Endothelial cell of umbilical vein (primary cell): ENCODE measurements around the gene KDM6B. TPM values are rescaled to one million over a fixed set of nuclear protein-coding genes. Genes with fewer than 3 reads are reported as not detected.

ENCODE experiments used
- BruUV-seq: library from RNA; stranded (reverse); fragments of 400-500 nt; replicated peaks from 2 replicates; lab custom pipeline; 2021; lab: Mats Ljungman, UMichigan
- CTCF ChIA-PET: fragments of 300-600, 350-600 bp; sonication (Branson Sonifier 250); formaldehyde crosslinking; loops from one replicate; lab custom pipeline; 2021; ENCODE audit warnings: antibody characterized with exemption, inconsistent platforms; lab: Charles Lee
- POLR2A ChIA-PET: fragments of 300-600, 350-600 bp; sonication (Branson Sonifier 250); formaldehyde crosslinking; loops from one replicate; lab custom pipeline; 2021; ENCODE audit warnings: antibody characterized with exemption, inconsistent platforms; lab: Charles Lee
- DNase-seq: peaks from one replicate; pipeline ENCODE4 v3.0.0-alpha.2; 2011; ENCODE audit warnings: low read depth, low spot score
- FAIRE-seq: peaks from 2 replicates; lab custom pipeline; 2011; peaks lifted over from hg19 to GRCh38; lab: Jason Lieb, UNC
- H2AFZ ChIP-seq: 2 replicates; pipeline ENCODE4 v1.6.0; 2012; ENCODE audit warnings: low read depth, low read length, control low read depth, inconsistent platforms
- H3K27ac ChIP-seq: 2 replicates; pipeline ENCODE4 v1.5.1; 2011; ENCODE audit warnings: low read depth, mild to moderate bottlenecking, control low read depth, low read length, moderate library complexity; ENCODE audit not compliant: insufficient read depth
- H3K27me3 ChIP-seq, 2 experiments: 2 replicates each; pipeline versions ENCODE4 v1.6.0 to v1.6.1; 2011; ENCODE audit warnings: low read length in 2 of 2, mixed read lengths in 1 of 2; ENCODE audit not compliant: control insufficient read depth in 2 of 2, insufficient read depth in 2 of 2
- H3K36me3 ChIP-seq, 2 experiments: 2 replicates in 1 of 2; 3 replicates in 1 of 2; pipeline ENCODE4 v1.5.1; 2011; ENCODE audit warnings: low read length in 2 of 2, mild to moderate bottlenecking in 1 of 2, moderate library complexity in 1 of 2; ENCODE audit not compliant: control insufficient read depth in 2 of 2, insufficient read depth in 2 of 2; ENCODE audit errors: extremely low read depth in 1 of 2
- H3K4me1 ChIP-seq: 3 replicates; pipeline ENCODE4 v1.5.1; 2011; ENCODE audit warnings: mild to moderate bottlenecking, low read length; ENCODE audit not compliant: control insufficient read depth, insufficient read depth; ENCODE audit errors: extremely low read depth
- H3K4me2 ChIP-seq: 2 replicates; pipeline ENCODE4 v1.6.1; 2011; ENCODE audit warnings: low read length, control low read depth, mixed read lengths; ENCODE audit not compliant: insufficient read depth
- H3K4me3 ChIP-seq, 3 experiments: fragments of 200-600 bp in 1 of 3; sonication (generic), shearing (Covaris generic) in 1 of 3; replicated peaks in 1 of 3; 2 replicates each; pipeline ENCODE4 v1.5.1; 2011 to 2016; ENCODE audit warnings: control low read depth in 3 of 3, low read length in 3 of 3, mild to moderate bottlenecking in 2 of 3, inconsistent platforms in 1 of 3, low read depth in 1 of 3, moderate library complexity in 1 of 3; ENCODE audit not compliant: insufficient read depth in 1 of 3
- H3K79me2 ChIP-seq: 2 replicates; pipeline ENCODE4 v1.6.0; 2012; ENCODE audit warnings: low read length, inconsistent platforms; ENCODE audit not compliant: control insufficient read depth, insufficient read depth
- H3K9ac ChIP-seq: replicated peaks from 2 replicates; pipeline ENCODE3; 2011; ENCODE audit warnings: low read length, control low read depth; ENCODE audit not compliant: insufficient read depth; ENCODE audit errors: extremely low read depth
- H3K9me1 ChIP-seq: replicated peaks from 3 replicates; pipeline ENCODE4 v1.6.0; 2011; ENCODE audit warnings: mild to moderate bottlenecking, low read length; ENCODE audit not compliant: control insufficient read depth, insufficient read depth; ENCODE audit errors: extremely low read depth
- H3K9me3 ChIP-seq: replicated peaks from 2 replicates; pipeline ENCODE4 v1.5.1; 2012; ENCODE audit warnings: low read length, inconsistent platforms; ENCODE audit not compliant: control insufficient read depth, insufficient read depth
- H4K20me1 ChIP-seq: replicated peaks from 2 replicates; pipeline ENCODE3; 2011; ENCODE audit warnings: mild to moderate bottlenecking, low read length; ENCODE audit not compliant: control insufficient read depth, insufficient read depth; ENCODE audit errors: extremely low read depth
- EZH2 ChIP-seq: IDR thresholded peaks from 2 replicates; pipeline ENCODE4 v1.6.1; 2012; ENCODE audit warnings: borderline replicate concordance, low read depth, mild to moderate bottlenecking, moderate library complexity, low read length, inconsistent platforms; ENCODE audit not compliant: severe bottlenecking
- FOS ChIP-seq: IDR thresholded peaks from 2 replicates; pipeline ENCODE4 v1.6.1; 2011; ENCODE audit warnings: mild to moderate bottlenecking, low read length, moderate library complexity, borderline replicate concordance; ENCODE audit not compliant: insufficient read depth
- GATA2 ChIP-seq: IDR thresholded peaks from 2 replicates; pipeline ENCODE4 v1.7.0; 2011; ENCODE audit warnings: low read depth, mild to moderate bottlenecking, moderate library complexity, mixed read lengths, low read length; ENCODE audit not compliant: insufficient read length, insufficient read depth
- JUN ChIP-seq: IDR thresholded peaks from 2 replicates; pipeline ENCODE4 v1.6.1; 2011; ENCODE audit warnings: borderline replicate concordance, low read depth; ENCODE audit not compliant: insufficient read length, insufficient read depth
- POLR2A ChIP-seq: IDR thresholded peaks from 2 replicates; pipeline ENCODE4 v1.6.1; 2012; ENCODE audit warnings: low read depth, mild to moderate bottlenecking, control low read depth, low read length
- POLR2AphosphoS5 ChIP-seq: IDR thresholded peaks from 2 replicates; pipeline ENCODE4 v1.6.1; 2012; ENCODE audit warnings: low read depth, mild to moderate bottlenecking, control low read depth, low read length, moderate library complexity; ENCODE audit not compliant: insufficient read depth
- dilution Hi-C: fragments of 300-500 bp; cut with MboI; formaldehyde crosslinking; loops from one replicate; pipeline ENCODE4 v1.15.0; 2019; ENCODE audit warnings: low sequenced_read_pairs; ENCODE audit not compliant: extremely low pct_ligation_motif_present
- intact Hi-C: fragments of 100-400 bp; cut with micrococcal nuclease; formaldehyde crosslinking; loops from one replicate; pipeline ENCODE4 v1.10.0; 2022
- polyA plus RNA-seq, 4 experiments: library from polyadenylated mRNA; depleted of rRNA in 3 of 4; stranded (reverse) in 3 of 4; unstranded in 1 of 4; fragments of >200 nt; gene quantifications; 2 replicates each; pipeline versions ENCODE4 v1.2.1 to v1.2.3, GENCODE V29; 2011 to 2012; ENCODE audit warnings: missing spikeins in 1 of 4
- total RNA-seq: library from RNA; stranded (reverse); gene quantifications from 2 replicates; pipeline ENCODE4 v1.2.3, GENCODE V29; 2021
- TF ChIP-seq, protein P1 (sequence below), 2 donors: IDR thresholded peaks; 1 replicate in 1 of 2; 2 replicates in 1 of 2; pipeline ENCODE4 v1.5.1; 2011; ENCODE audit warnings: low read length in 2 of 2, mild to moderate bottlenecking in 2 of 2, moderate library complexity in 2 of 2, control low read depth in 1 of 2, inconsistent platforms in 1 of 2, low read depth in 1 of 2; ENCODE audit not compliant: insufficient read depth in 1 of 2; ENCODE audit errors: extremely low read depth in 1 of 2

Gene KDM6B
- total and polyA plus RNA-seq, 2 donors (not counting 3 experiments of a cell fraction or from before 2014, with no cell fraction given), result 1.8 to 17.8 TPM

DNA sequence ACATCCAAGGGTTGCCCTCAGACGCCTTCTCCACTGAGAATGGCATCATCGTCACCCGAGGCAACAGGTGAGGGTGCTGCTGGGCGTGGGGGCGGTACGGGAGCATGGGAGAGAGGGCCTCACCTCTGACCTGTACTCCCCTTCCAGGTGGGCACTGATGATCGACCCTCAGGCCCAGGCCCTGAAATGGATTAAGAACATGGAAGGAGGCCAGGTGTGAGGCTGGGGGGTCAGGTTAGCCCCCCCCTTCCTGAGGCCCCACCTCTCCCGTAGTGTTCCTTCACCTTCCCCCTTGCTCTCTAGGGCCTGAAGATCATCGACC lies 16.4 kb upstream of the KDM6B start:
- no peak for TF ChIP-seq POLR2A
- TF ChIP-seq EZH2, result no peak
- TF ChIP-seq, protein P1, sequence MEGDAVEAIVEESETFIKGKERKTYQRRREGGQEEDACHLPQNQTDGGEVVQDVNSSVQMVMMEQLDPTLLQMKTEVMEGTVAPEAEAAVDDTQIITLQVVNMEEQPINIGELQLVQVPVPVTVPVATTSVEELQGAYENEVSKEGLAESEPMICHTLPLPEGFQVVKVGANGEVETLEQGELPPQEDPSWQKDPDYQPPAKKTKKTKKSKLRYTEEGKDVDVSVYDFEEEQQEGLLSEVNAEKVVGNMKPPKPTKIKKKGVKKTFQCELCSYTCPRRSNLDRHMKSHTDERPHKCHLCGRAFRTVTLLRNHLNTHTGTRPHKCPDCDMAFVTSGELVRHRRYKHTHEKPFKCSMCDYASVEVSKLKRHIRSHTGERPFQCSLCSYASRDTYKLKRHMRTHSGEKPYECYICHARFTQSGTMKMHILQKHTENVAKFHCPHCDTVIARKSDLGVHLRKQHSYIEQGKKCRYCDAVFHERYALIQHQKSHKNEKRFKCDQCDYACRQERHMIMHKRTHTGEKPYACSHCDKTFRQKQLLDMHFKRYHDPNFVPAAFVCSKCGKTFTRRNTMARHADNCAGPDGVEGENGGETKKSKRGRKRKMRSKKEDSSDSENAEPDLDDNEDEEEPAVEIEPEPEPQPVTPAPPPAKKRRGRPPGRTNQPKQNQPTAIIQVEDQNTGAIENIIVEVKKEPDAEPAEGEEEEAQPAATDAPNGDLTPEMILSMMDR (IDR thresholded peaks at IDR 0.05; ENCODE audit: extremely low read depth in 1 of 2, insufficient read depth in 1 of 2, low read depth in 1 of 2, low read length in 2 of 2), result no peak
- no peak for TF ChIP-seq FOS
- TF ChIP-seq JUN, result no peak
- no peak for TF ChIP-seq POLR2AphosphoS5
- TF ChIP-seq GATA2, result no peak
- peaks cover 9 to 13% of the 10 kb centered on the region in 2 experiments for H3K27me3 ChIP-seq
- H3K9me1 ChIP-seq, result no peaks in the 10 kb centered on the region
- H3K4me2 ChIP-seq, result no peak overlapping the region
- H3K36me3 ChIP-seq, result no peaks in the 10 kb centered on the region
- H3K79me2 ChIP-seq, result no peaks in the 10 kb centered on the region
- H3K27ac ChIP-seq, result no peak overlapping the region
- no TSS peak for BruUV-seq
- ChIA-PET POLR2A (no interaction called here), CTCF (interaction anchor here (1.1 kb wide), 1 partner anchor 243 kb away, joined by 3 read pairs; no protein-coding TSS in a partner anchor)
- no peaks in the 10 kb centered on the region for H3K9me3 ChIP-seq
- no peak overlapping the region for H2AFZ ChIP-seq
- FAIRE-seq (no peak), DNase-seq (no peak)
- H3K4me3 ChIP-seq, result no peak overlapping the region
- intact Hi-C loops, result no loop called here
- no peak overlapping the region for H3K9ac ChIP-seq
- dilution Hi-C loops, result no loop called here
- no peaks in the 10 kb centered on the region for H3K4me1 ChIP-seq
- H4K20me1 ChIP-seq, result no peaks in the 10 kb centered on the region
